CD4-positive, alpha-beta T cell (primary cell): ENCODE data around the gene XRCC2. TPM values are rescaled to one million over a fixed set of nuclear protein-coding genes. Genes with fewer than 3 reads are reported as not detected.

Source experiments
- ATAC-seq: fragments of 200-7000 bp; cut with Tn5 transposase; one replicate; pipeline ENCODE4 v1.10.0; 2022; ENCODE audit warnings: mild to moderate bottlenecking; ENCODE audit not compliant: poor library complexity
- CTCF ChIA-PET: fragments of 350-600 bp; sonication (Branson Sonifier 250); formaldehyde crosslinking; loops from one replicate; lab custom pipeline; 2021; ENCODE audit warnings: antibody characterized with exemption, inconsistent platforms; lab: Charles Lee
- POLR2A ChIA-PET: fragments of 350-600 bp; sonication (Branson Sonifier 250); formaldehyde crosslinking; loops from one replicate; lab custom pipeline; 2021; ENCODE audit warnings: antibody characterized with exemption, inconsistent platforms; lab: Charles Lee
- DNase-seq, 14 experiments: peaks; one replicate each; pipeline ENCODE4 v3.0.0-alpha.2; 2013 to 2020; ENCODE audit warnings: mixed read lengths in 2 of 14
- H3K27ac ChIP-seq, 2 donors: one replicate each; pipeline versions ENCODE4 v1.5.1 to v1.7.0; 2013; ENCODE audit warnings: low read length in 2 of 2, low read depth in 1 of 2, mild to moderate bottlenecking in 1 of 2
- H3K27me3 ChIP-seq, 2 experiments: 1 replicate in 1 of 2; 2 replicates in 1 of 2; pipeline versions ENCODE4 v1.6.1 to v1.7.0; 2013; ENCODE audit warnings: low read length in 2 of 2, control low read depth in 1 of 2, mild to moderate bottlenecking in 1 of 2, moderate library complexity in 1 of 2; ENCODE audit not compliant: insufficient read depth in 2 of 2, control insufficient read depth in 1 of 2
- H3K36me3 ChIP-seq: one replicate; pipeline ENCODE4 v1.6.1; 2013; ENCODE audit warnings: low read length, control low read depth; ENCODE audit not compliant: insufficient read depth
- H3K4me1 ChIP-seq: one replicate; pipeline ENCODE4 v1.6.1; 2013; ENCODE audit warnings: low read length, control low read depth; ENCODE audit not compliant: insufficient read depth
- H3K4me3 ChIP-seq: one replicate; pipeline ENCODE4 v1.5.1; 2013; ENCODE audit warnings: mild to moderate bottlenecking, low read length, moderate library complexity
- H3K9me3 ChIP-seq, 2 experiments: 1 replicate in 1 of 2; 2 replicates in 1 of 2; pipeline versions ENCODE4 v1.6.1 to v1.7.0; 2013; ENCODE audit warnings: low read length in 2 of 2, mild to moderate bottlenecking in 2 of 2, control low read depth in 1 of 2, moderate library complexity in 1 of 2; ENCODE audit not compliant: control insufficient read depth in 1 of 2, insufficient read depth in 1 of 2
- H3K27ac Mint-ChIP-seq: one replicate; pipeline ENCODE4 v1.8.0; 2020; ENCODE audit warnings: mixed read lengths
- H3K27me3 Mint-ChIP-seq: one replicate; pipeline ENCODE4 v1.8.0; 2021; ENCODE audit warnings: mixed read lengths
- H3K36me3 Mint-ChIP-seq: one replicate; pipeline ENCODE4 v1.8.0; 2021; ENCODE audit warnings: low read depth, mixed read lengths
- H3K4me1 Mint-ChIP-seq: one replicate; pipeline ENCODE4 v1.8.0; 2021; ENCODE audit warnings: low read depth, mixed read lengths
- H3K4me3 Mint-ChIP-seq: one replicate; pipeline ENCODE4 v1.8.0; 2020; ENCODE audit warnings: mild to moderate bottlenecking, mixed read lengths
- H3K9me3 Mint-ChIP-seq: one replicate; pipeline ENCODE4 v1.8.0; 2020; ENCODE audit warnings: mixed read lengths
- CTCF ChIP-seq: fragments of 200-600 bp; IDR thresholded peaks from one replicate; pipeline ENCODE4 v1.8.0; 2022; ENCODE audit warnings: antibody characterized with exemption, mild to moderate bottlenecking
- intact Hi-C, 2 experiments: fragments of 100-400 bp; cut with DNase I in 1 of 2; cut with micrococcal nuclease in 1 of 2; formaldehyde crosslinking; loops; one replicate each; pipeline versions ENCODE4 v1.15.1 to v1.9.0; 2023 to 2025; cut with DNase I, micrococcal nuclease
- total RNA-seq, 174 experiments: library from RNA in 2 of 174; stranded (reverse) in 2 of 174; gene quantifications; one replicate each; pipeline ENCODE4 v1.2.3 and lab custom pipeline; 2021 to 2026

The XRCC2 gene
- total RNA-seq, 2 experiments from 2014 or later = 0.25 to 0.41 TPM

GRCh38 chr7:152607007-152607406 lies 68.9 kb downstream of the XRCC2 start:
- CTCF ChIA-PET = no interaction called here
- intact Hi-C loops = no loop called here
- Histone ChIP-seq H3K9me3 (no peaks in the 10 kb centered on the region), H3K27me3 (peaks cover 0 to 4% of the 10 kb centered on the region in 2 experiments), H3K36me3 (no peaks in the 10 kb centered on the region), H3K4me3 (no peak overlapping the region), H3K4me1 (no peaks in the 10 kb centered on the region), H3K27ac (no peak overlapping the region)
- Mint-ChIP-seq H3K27ac (no peak overlapping the region), H3K4me3 (no peak overlapping the region), H3K9me3 (no peaks in the 10 kb centered on the region), H3K27me3 (no peaks in the 10 kb centered on the region), H3K4me1 (no peaks in the 10 kb centered on the region), H3K36me3 (no peaks in the 10 kb centered on the region)
- DNase-seq = no peak
- ATAC-seq = no peak
- no peak for TF ChIP-seq CTCF
- POLR2A ChIA-PET = no interaction called here

- Histone ChIP-seq H3K4me1 (no peaks in the 10 kb centered on the region), H3K9me3 (no peaks in the 10 kb centered on the region), H3K27me3 (peaks cover 0 to 4% of the 10 kb centered on the region in 2 experiments), H3K27ac (no peak overlapping the region), H3K4me3 (no peak overlapping the region), H3K36me3 (no peaks in the 10 kb centered on the region)
- TF ChIP-seq CTCF = no peak
- Mint-ChIP-seq H3K27me3 (peaks cover 4% of the 10 kb centered on the region), H3K36me3 (no peaks in the 10 kb centered on the region), H3K4me3 (no peak overlapping the region), H3K9me3 (no peaks in the 10 kb centered on the region), H3K4me1 (no peaks in the 10 kb centered on the region), H3K27ac (no peak overlapping the region)
- ChIA-PET POLR2A (no interaction called here), CTCF (no interaction called here)
- intact Hi-C loops = no loop called here
- no peak for DNase-seq
- ATAC-seq = no peak
Observed at GRCh38 chr7:152602962-152603361, 73.0 kb downstream of the XRCC2 start.

- no peak for TF ChIP-seq CTCF
- Mint-ChIP-seq H3K9me3 (no peaks in the 10 kb centered on the region), H3K27ac (no peak overlapping the region), H3K36me3 (no peaks in the 10 kb centered on the region), H3K4me3 (no peak overlapping the region), H3K27me3 (peaks cover 4% of the 10 kb centered on the region), H3K4me1 (no peaks in the 10 kb centered on the region)
- CTCF ChIA-PET = no interaction called here
- intact Hi-C loops = no loop called here
- no peak for DNase-seq
- POLR2A ChIA-PET = no interaction called here
- Histone ChIP-seq H3K4me1 (no peaks in the 10 kb centered on the region), H3K27me3 (peaks cover 0 to 4% of the 10 kb centered on the region in 2 experiments), H3K27ac (no peak overlapping the region), H3K9me3 (no peaks in the 10 kb centered on the region), H3K4me3 (no peak overlapping the region), H3K36me3 (no peaks in the 10 kb centered on the region)
- ATAC-seq = no peak
Observed at GRCh38 chr7:152601305-152601798, 74.6 kb downstream of the XRCC2 start.
